KMS-11 (cell line): Measurements from ENCODE around the gene RNF208.

Source experiments
- H2AFZ ChIP-seq: fragments of 200-600 bp; sonication (generic); 2 replicates; pipeline ENCODE4 v1.6.1; 2016; ENCODE audit warnings: antibody characterized with exemption, mixed run types, low read depth
- H3K27ac ChIP-seq: fragments of 200-600 bp; sonication (generic); 2 replicates; pipeline ENCODE4 v1.6.1; 2016; ENCODE audit warnings: mild to moderate bottlenecking, mixed run types
- H3K27me3 ChIP-seq: fragments of 200-600 bp; sonication (generic); 2 replicates; pipeline ENCODE4 v1.6.1; 2017; ENCODE audit warnings: mild to moderate bottlenecking, low read depth, mixed run types, moderate library complexity; ENCODE audit not compliant: insufficient read depth
- H3K36me3 ChIP-seq: fragments of 200-600 bp; sonication (generic); 2 replicates; pipeline ENCODE4 v1.6.1; 2017; ENCODE audit warnings: mild to moderate bottlenecking, mixed run types; ENCODE audit not compliant: insufficient read depth
- H3K4me1 ChIP-seq: fragments of 200-600 bp; sonication (generic); 2 replicates; pipeline ENCODE4 v1.6.1; 2016; ENCODE audit warnings: mild to moderate bottlenecking, low read depth, mixed run types; ENCODE audit not compliant: poor library complexity, severe bottlenecking
- H3K4me2 ChIP-seq: fragments of 200-600 bp; sonication (generic); 2 replicates; pipeline ENCODE4 v1.7.0; 2016; ENCODE audit warnings: mild to moderate bottlenecking, mixed run types
- H3K4me3 ChIP-seq: fragments of 200-600 bp; sonication (generic); IDR thresholded peaks from 2 replicates; pipeline ENCODE4 v1.6.1; 2017; ENCODE audit warnings: low read depth, low read length, mixed read lengths; ENCODE audit not compliant: insufficient read depth
- H3K79me2 ChIP-seq: fragments of 200-600 bp; sonication (generic); 2 replicates; pipeline ENCODE4 v1.6.1; 2016; ENCODE audit warnings: low read depth, mixed run types; ENCODE audit not compliant: insufficient read depth
- H3K9ac ChIP-seq: fragments of 200-600 bp; sonication (generic); 2 replicates; pipeline ENCODE4 v1.6.1; 2016; ENCODE audit warnings: mild to moderate bottlenecking, mixed run types
- H4K20me1 ChIP-seq: fragments of 200-600 bp; sonication (generic); 2 replicates; pipeline ENCODE4 v1.6.1; 2016; ENCODE audit warnings: mild to moderate bottlenecking, mixed run types; ENCODE audit not compliant: insufficient read depth
- TF ChIP-seq, protein P1 (sequence below): fragments of 200-600 bp; sonication (generic); conservative IDR thresholded peaks from 2 replicates; pipeline ENCODE4 v1.6.1; 2017; ENCODE audit warnings: low read depth, mild to moderate bottlenecking, antibody characterized with exemption, low read length, moderate library complexity, mixed read lengths

RNF208 gene, protein sequence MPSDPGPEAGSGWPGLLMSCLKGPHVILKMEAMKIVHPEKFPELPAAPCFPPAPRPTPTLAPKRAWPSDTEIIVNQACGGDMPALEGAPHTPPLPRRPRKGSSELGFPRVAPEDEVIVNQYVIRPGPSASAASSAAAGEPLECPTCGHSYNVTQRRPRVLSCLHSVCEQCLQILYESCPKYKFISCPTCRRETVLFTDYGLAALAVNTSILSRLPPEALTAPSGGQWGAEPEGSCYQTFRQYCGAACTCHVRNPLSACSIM

DNA sequence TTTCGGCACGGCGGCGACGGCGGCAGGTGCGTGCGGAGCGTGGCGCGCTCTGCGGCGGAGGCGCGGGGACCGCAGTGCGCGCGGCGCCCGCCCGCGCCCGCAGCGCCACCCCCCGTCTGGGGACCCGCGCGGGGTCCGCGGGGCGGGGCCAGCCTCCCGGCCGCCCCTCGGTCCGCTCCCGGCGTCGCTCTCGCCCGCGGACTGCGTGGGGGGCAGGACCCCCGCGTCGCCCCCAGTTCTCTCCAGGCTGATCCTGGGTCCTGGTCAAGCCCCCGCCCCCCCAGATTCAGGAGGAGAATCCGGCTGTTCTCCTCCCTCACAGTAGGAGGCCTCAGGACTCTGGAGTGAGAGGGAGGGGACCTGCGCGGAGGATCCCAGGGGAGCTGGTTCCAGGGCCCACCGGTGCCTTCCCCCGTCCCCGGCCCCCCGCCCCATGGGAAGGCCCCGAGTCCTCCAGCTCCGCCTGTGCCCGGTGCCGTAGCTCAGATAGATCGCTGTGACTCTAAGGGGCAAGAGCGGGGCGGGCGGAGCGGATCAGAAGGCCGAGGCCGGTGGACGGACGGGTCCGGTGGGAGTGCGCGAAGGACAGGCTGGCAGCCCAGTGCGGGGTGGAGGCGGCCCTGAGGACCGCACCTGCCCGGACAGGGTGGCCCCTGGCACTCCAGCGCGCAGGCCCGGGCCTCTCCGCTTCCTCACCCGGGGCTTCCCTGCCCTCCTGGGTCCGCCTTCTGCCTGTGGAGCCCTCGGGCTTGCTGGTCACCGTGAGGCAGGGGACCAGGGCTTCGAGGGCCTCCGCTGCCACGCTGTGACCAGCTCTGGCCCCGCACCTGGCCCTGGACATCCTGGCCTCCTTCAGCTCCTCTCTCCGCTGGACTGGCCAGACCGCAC is at the start of gene RNF208:
Gene RNF208 (minus strand): TSS at position 51 of the 888 bp plus-strand sequence. CDS start 1,028 bp downstream, outside the sequence.
- no peak within 1 kb of the TSS for H3K9ac ChIP-seq
- H3K79me2 ChIP-seq = no peaks in the 10 kb centered on the region
- peak within 1 kb of the TSS; percentile 69; the same call in 1 of the 2 replicates for H2AFZ ChIP-seq
- no peak within 1 kb of the TSS for H3K4me3 ChIP-seq
- peaks cover 3% of the 10 kb centered on the region; the same call in 1 of the 2 replicates for H3K27me3 ChIP-seq
- no peaks in the 10 kb centered on the region for H3K36me3 ChIP-seq
- H3K27ac ChIP-seq = no peak within 1 kb of the TSS
- TF ChIP-seq, protein P1, sequence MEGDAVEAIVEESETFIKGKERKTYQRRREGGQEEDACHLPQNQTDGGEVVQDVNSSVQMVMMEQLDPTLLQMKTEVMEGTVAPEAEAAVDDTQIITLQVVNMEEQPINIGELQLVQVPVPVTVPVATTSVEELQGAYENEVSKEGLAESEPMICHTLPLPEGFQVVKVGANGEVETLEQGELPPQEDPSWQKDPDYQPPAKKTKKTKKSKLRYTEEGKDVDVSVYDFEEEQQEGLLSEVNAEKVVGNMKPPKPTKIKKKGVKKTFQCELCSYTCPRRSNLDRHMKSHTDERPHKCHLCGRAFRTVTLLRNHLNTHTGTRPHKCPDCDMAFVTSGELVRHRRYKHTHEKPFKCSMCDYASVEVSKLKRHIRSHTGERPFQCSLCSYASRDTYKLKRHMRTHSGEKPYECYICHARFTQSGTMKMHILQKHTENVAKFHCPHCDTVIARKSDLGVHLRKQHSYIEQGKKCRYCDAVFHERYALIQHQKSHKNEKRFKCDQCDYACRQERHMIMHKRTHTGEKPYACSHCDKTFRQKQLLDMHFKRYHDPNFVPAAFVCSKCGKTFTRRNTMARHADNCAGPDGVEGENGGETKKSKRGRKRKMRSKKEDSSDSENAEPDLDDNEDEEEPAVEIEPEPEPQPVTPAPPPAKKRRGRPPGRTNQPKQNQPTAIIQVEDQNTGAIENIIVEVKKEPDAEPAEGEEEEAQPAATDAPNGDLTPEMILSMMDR = no peak
- H3K4me2 ChIP-seq = peak within 1 kb of the TSS; percentile 88
- H3K4me1 ChIP-seq = peaks cover 10% of the 10 kb centered on the region
- no peaks in the 10 kb centered on the region for H4K20me1 ChIP-seq

DNA sequence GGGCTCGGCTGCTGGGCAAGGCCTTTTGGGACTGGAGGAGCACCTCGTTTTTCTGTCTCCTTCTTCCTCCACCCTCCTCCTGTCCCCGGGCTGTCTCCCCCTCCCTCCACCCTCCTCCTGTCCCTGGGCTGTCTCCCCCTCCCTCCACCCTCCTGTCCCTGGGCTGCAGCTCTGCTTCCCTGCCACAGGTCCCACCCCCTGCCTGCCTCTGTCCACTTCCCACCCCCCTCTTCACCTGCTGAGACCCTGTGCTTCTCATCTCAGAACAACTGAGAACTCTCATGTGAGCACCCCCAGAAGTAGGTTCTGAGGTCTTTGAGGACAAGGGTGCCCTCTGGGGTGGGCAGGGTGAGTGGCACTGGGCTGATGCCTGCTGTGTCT is 49.6 kb upstream of the RNF208 start:
- Histone ChIP-seq H3K27ac (peak overlapping the region; percentile 74), H3K9ac (no peak overlapping the region), H3K79me2 (no peaks in the 10 kb centered on the region), H4K20me1 (no peaks in the 10 kb centered on the region), H3K4me2 (peak overlapping the region; percentile 64; the same call in 1 of the 2 replicates), H2AFZ (no peak overlapping the region), H3K27me3 (no peaks in the 10 kb centered on the region), H3K36me3 (no peaks in the 10 kb centered on the region), H3K4me3 (no peak overlapping the region), H3K4me1 (peaks cover 26% of the 10 kb centered on the region)
- TF ChIP-seq, protein P1 = no peak

DNA sequence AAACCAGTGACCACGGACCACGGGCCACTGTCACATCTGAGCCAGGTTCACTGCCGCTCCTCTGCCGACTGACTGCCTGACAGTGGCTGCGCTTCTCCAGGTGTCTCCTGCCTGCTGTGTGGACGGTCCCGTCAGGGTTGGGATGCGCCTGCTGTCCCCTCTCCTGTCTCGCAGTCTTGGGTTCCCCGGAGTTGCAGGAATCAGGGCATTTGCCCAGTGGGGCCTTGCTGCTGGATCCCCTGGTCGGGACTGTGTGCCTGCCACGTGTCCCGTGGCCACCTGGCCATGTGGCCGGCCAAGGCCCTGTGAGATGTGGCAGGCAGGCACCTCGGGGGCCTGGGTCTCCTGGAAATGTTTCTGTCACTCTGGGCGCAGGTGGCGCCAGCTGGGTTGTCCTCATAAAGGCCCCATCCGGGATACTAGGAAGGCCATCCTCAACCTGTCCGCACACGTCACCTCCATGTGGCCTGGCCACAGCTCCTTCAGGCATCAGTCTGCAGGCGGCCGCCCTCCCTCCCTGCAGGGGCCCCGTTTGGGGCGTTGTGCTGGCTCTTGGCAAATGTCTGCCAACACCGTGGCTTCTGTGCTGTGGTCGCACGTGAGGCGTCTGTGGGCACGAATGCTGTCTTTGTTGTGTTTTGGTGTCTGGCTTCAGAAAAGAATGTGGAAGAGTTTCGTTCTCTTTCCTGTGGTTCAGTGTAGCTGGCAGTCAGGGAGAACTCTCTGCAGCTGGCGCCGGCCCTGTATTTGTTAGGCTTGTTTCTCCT is 49.1 kb upstream of the RNF208 start:
- Histone ChIP-seq H3K9ac (no peak overlapping the region), H3K4me2 (peak overlapping the region; percentile 64), H3K4me1 (peaks cover 26% of the 10 kb centered on the region), H3K4me3 (no peak overlapping the region), H3K27me3 (no peaks in the 10 kb centered on the region), H3K36me3 (no peaks in the 10 kb centered on the region), H3K79me2 (no peaks in the 10 kb centered on the region), H3K27ac (peak overlapping the region; percentile 74), H4K20me1 (no peaks in the 10 kb centered on the region), H2AFZ (no peak overlapping the region)
- TF ChIP-seq, protein P1 = no peak

DNA sequence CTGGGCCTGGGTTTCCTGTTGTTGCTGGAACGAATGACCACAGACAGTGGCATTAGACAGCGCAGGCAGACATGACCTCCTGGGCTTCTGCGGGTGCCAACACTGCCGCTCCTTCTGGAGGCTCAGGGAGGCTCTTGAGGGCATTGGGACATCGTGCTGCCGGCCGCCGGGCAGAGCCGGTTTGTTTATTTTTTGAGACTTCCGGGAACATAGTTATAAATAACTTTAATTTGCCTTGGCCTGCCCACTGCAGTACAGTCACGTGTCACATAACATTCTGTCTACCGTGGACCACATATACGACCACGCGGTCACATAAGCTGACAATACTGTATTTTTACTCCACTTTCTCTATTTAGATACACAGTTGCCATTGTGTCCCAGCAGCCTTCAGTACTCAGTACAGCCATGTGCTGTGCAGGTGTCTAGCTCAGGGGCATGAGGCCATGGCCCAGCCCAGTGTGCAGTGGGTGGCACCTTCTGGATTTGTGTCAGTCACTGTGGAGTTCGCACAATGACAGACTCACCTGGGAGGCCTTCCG is 47.3 kb upstream of the RNF208 start:
- no peaks in the 10 kb centered on the region for H3K27me3 ChIP-seq
- no peaks in the 10 kb centered on the region for H3K79me2 ChIP-seq
- H3K9ac ChIP-seq = no peak overlapping the region
- H3K4me3 ChIP-seq = no peak overlapping the region
- no peak overlapping the region for H3K4me2 ChIP-seq
- H3K36me3 ChIP-seq = no peaks in the 10 kb centered on the region
- H3K27ac ChIP-seq = no peak overlapping the region
- H4K20me1 ChIP-seq = no peaks in the 10 kb centered on the region
- no peak overlapping the region for H2AFZ ChIP-seq
- TF ChIP-seq, protein P1 = no peak
- peaks cover 26% of the 10 kb centered on the region for H3K4me1 ChIP-seq
